SK-N-MC (cell line): Measurements from ENCODE around the gene MYBPH.

Experiments used
- EZH2 ChIP-seq: fragments of 200-600 bp; sonication (generic); IDR thresholded peaks from one replicate; pipeline ENCODE4 v1.6.1; 2017; ENCODE audit warnings: antibody characterized with exemption
- POLR2AphosphoS5 ChIP-seq: IDR thresholded peaks from 2 replicates; pipeline ENCODE4 v1.6.1; 2012; ENCODE audit warnings: mild to moderate bottlenecking, low read depth, low read length, borderline replicate concordance

DNA sequence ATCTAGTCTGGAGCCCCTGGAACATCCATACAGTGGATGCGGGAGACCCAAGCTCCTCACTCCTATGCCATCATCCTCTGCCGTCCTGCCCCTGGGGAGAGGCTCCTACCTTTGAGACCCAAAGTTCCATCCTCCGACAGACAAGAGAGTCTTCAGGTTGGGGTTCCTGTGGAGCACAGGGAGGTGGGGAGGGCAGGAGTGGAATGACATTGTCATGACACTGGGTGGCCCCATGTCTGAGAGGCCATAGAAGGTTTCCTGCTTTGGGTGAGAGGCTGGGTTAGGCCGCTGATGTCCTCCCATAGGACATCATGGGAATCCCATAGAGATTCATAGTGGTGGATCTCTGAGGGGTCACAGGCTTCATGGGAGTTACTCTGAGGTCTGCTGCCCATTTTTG, 8.8 kb upstream of the MYBPH start:
- no peak for TF ChIP-seq POLR2AphosphoS5
- no peak for TF ChIP-seq EZH2
